ENCODE results near the gene MAN1C1.

The MAN1C1 gene

GRCh38 chr1:25617625-25618432 lies 1.2 kb downstream of the MAN1C1 start:
- no peaks in the 10 kb centered on the region for H3K36me3 ChIP-seq (ENCODE audit: control insufficient read depth, insufficient read depth, low read length)
- no peak overlapping the region for H3K27ac ChIP-seq
- H2AFZ ChIP-seq: peak overlapping the region; percentile 73
- no peak for TF ChIP-seq CTCF (IDR thresholded peaks at IDR 0.05)
- peak overlapping the region; percentile 82 for H3K4me2 ChIP-seq (ENCODE audit: low read length)
- H3K4me3 ChIP-seq (ENCODE audit: low read depth, low read length): peak overlapping the region; percentile 51
- H3K9me3 ChIP-seq (ENCODE audit: control insufficient read depth, low read length): no peaks in the 10 kb centered on the region
- H3K9ac ChIP-seq: no peak overlapping the region
- H3K27me3 ChIP-seq (ENCODE audit: control insufficient read depth, insufficient read depth, low read length): no peaks in the 10 kb centered on the region
- H3K4me1 ChIP-seq: no peaks in the 10 kb centered on the region
- no peaks in the 10 kb centered on the region for H3K79me2 ChIP-seq

GRCh38 chr1:25618433-25618808 lies 1.8 kb downstream of the MAN1C1 start:
- no peaks in the 10 kb centered on the region for H3K79me2 ChIP-seq
- TF ChIP-seq CTCF (IDR thresholded peaks at IDR 0.05): no peak
- no peaks in the 10 kb centered on the region for H3K9me3 ChIP-seq (ENCODE audit: control insufficient read depth, low read length)
- H3K27ac ChIP-seq: no peak overlapping the region
- no peaks in the 10 kb centered on the region for H3K4me1 ChIP-seq
- H3K27me3 ChIP-seq (ENCODE audit: control insufficient read depth, insufficient read depth, low read length): no peaks in the 10 kb centered on the region
- peak overlapping the region; percentile 82 for H3K4me2 ChIP-seq (ENCODE audit: low read length)
- no peaks in the 10 kb centered on the region for H3K36me3 ChIP-seq (ENCODE audit: control insufficient read depth, insufficient read depth, low read length)
- no peak overlapping the region for H2AFZ ChIP-seq
- no peak overlapping the region for H3K9ac ChIP-seq
- H3K4me3 ChIP-seq (ENCODE audit: low read depth, low read length): no peak overlapping the region

GRCh38 chr1:25619101-25619890 lies 2.7 kb downstream of the MAN1C1 start:
- H3K4me1 ChIP-seq: no peaks in the 10 kb centered on the region
- no peak overlapping the region for H2AFZ ChIP-seq
- H3K4me3 ChIP-seq (ENCODE audit: low read depth, low read length): peak overlapping the region; percentile 34
- H3K27ac ChIP-seq: no peak overlapping the region
- H3K9ac ChIP-seq: no peak overlapping the region
- H3K4me2 ChIP-seq (ENCODE audit: low read length): peak overlapping the region; percentile 82
- H3K9me3 ChIP-seq (ENCODE audit: control insufficient read depth, low read length): no peaks in the 10 kb centered on the region
- no peaks in the 10 kb centered on the region for H3K79me2 ChIP-seq
- H3K36me3 ChIP-seq (ENCODE audit: control insufficient read depth, insufficient read depth, low read length): no peaks in the 10 kb centered on the region
- TF ChIP-seq CTCF (IDR thresholded peaks at IDR 0.05): peak; percentile 49
- no peaks in the 10 kb centered on the region for H3K27me3 ChIP-seq (ENCODE audit: control insufficient read depth, insufficient read depth, low read length)

GRCh38 chr1:25620211-25620610 lies 3.6 kb downstream of the MAN1C1 start:
- Histone ChIP-seq H3K4me3 (ENCODE audit: low read depth, low read length) (peak overlapping the region; percentile 34), H3K4me1 (no peaks in the 10 kb centered on the region)

More at GRCh38 chr1:25620211-25620610, 3.6 kb downstream of the MAN1C1 start:
- H3K9me3 ChIP-seq (ENCODE audit: control insufficient read depth, low read length): no peaks in the 10 kb centered on the region
- H3K36me3 ChIP-seq (ENCODE audit: control insufficient read depth, insufficient read depth, low read length): no peaks in the 10 kb centered on the region
- H3K27me3 ChIP-seq (ENCODE audit: control insufficient read depth, insufficient read depth, low read length): no peaks in the 10 kb centered on the region
- peak overlapping the region; percentile 82 for H3K4me2 ChIP-seq (ENCODE audit: low read length)
- TF ChIP-seq CTCF (IDR thresholded peaks at IDR 0.05): no peak
- H2AFZ ChIP-seq: no peak overlapping the region
- H3K27ac ChIP-seq: no peak overlapping the region
- H3K9ac ChIP-seq: no peak overlapping the region
- H3K79me2 ChIP-seq: no peaks in the 10 kb centered on the region

Data from parathyroid adenoma (tissue), 2 donors.